PFSK-1 (cell line): ENCODE data around the gene MXD1.

Source experiments
- FOXP2 ChIP-seq: optimal IDR thresholded peaks from 2 replicates; pipeline ENCODE3; 2011; ENCODE audit warnings: borderline replicate concordance, control low read depth, inconsistent platforms; ENCODE audit not compliant: insufficient read depth; ENCODE audit errors: extremely low read length, extremely low read depth
- POLR2AphosphoS5 ChIP-seq: IDR thresholded peaks from 2 replicates; pipeline ENCODE4 v1.6.1; 2012; ENCODE audit warnings: low read depth, mild to moderate bottlenecking, control low read depth, low read length, moderate library complexity
- REST ChIP-seq, 2 experiments: IDR thresholded peaks; 2 replicates each; pipeline versions ENCODE4 v1.6.1 to v1.8.0; 2011 to 2012; ENCODE audit warnings: low read depth in 2 of 2, low read length in 2 of 2, control low read depth in 1 of 2, inconsistent platforms in 1 of 2, mild to moderate bottlenecking in 1 of 2, moderate library complexity in 1 of 2; ENCODE audit not compliant: insufficient read depth in 1 of 2
- SIN3A ChIP-seq: IDR thresholded peaks from 2 replicates; pipeline ENCODE4 v1.6.1; 2012; ENCODE audit warnings: mild to moderate bottlenecking, low read length, moderate library complexity, borderline replicate concordance; ENCODE audit not compliant: insufficient read depth
- TAF1 ChIP-seq: IDR thresholded peaks from 2 replicates; pipeline ENCODE4 v1.6.1; 2012; ENCODE audit warnings: low read length, control low read depth, borderline replicate concordance; ENCODE audit not compliant: insufficient read depth

The MXD1 gene

GRCh38 chr2:69940691-69941090 is 25.8 kb downstream of the MXD1 start:
- TF ChIP-seq SIN3A (no peak), REST (IDR thresholded peaks at IDR 0.05; ENCODE audit: insufficient read depth in 1 of 2, low read depth in 2 of 2, low read length in 2 of 2) (no peak), TAF1 (no peak), POLR2AphosphoS5 (no peak), FOXP2 (no peak)

GRCh38 chr2:69943000-69943842 is 28.3 kb downstream of the MXD1 start:
- TF ChIP-seq REST (IDR thresholded peaks at IDR 0.05; ENCODE audit: insufficient read depth in 1 of 2, low read depth in 2 of 2, low read length in 2 of 2) = no peak
- no peak for TF ChIP-seq POLR2AphosphoS5
- TF ChIP-seq SIN3A = no peak
- TF ChIP-seq TAF1 = no peak
- no peak for TF ChIP-seq FOXP2

GRCh38 chr2:69943843-69944525 is 29.1 kb downstream of the MXD1 start:
- TF ChIP-seq REST (IDR thresholded peaks at IDR 0.05; ENCODE audit: insufficient read depth in 1 of 2, low read depth in 2 of 2, low read length in 2 of 2) (no peak), TAF1 (no peak), POLR2AphosphoS5 (no peak), FOXP2 (no peak), SIN3A (no peak)

GRCh38 chr2:69944756-69945155 is 29.8 kb downstream of the MXD1 start:
- no peak for TF ChIP-seq REST (IDR thresholded peaks at IDR 0.05; ENCODE audit: insufficient read depth in 1 of 2, low read depth in 2 of 2, low read length in 2 of 2)
- TF ChIP-seq POLR2AphosphoS5 = no peak
- TF ChIP-seq TAF1 = no peak
- no peak for TF ChIP-seq SIN3A
- no peak for TF ChIP-seq FOXP2
